GM18511 (cell line): ENCODE data around the gene PARS2.

Source experiments
- ATAC-seq: cut with Tn5 transposase; IDR thresholded peaks from one replicate; pipeline ENCODE4 v1.9.1; 2021; ENCODE audit warnings: mild to moderate bottlenecking, moderate library complexity; ENCODE audit not compliant: unreplicated experiment

PARS2 gene

DNA sequence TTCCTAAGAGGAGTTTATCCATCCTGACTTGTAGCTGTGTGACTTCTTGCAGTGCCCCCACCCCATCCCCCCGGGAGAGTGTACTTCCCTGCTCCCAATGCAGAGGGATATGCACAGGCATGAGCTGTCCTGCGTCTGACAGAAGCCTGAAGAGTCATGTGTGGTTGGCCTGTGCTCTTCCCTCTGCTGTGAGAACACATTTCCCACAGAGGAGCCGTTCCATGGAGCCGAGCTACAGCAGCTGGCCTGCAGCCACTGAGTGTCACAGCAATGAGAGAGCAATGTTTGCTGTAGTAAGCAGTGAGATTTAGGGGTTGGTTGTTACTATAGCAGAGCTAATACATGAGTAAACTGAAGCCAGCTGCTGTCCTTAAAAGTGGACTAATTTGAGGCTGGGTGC lies 22.0 kb downstream of the PARS2 start:
- ATAC-seq = no peak

DNA sequence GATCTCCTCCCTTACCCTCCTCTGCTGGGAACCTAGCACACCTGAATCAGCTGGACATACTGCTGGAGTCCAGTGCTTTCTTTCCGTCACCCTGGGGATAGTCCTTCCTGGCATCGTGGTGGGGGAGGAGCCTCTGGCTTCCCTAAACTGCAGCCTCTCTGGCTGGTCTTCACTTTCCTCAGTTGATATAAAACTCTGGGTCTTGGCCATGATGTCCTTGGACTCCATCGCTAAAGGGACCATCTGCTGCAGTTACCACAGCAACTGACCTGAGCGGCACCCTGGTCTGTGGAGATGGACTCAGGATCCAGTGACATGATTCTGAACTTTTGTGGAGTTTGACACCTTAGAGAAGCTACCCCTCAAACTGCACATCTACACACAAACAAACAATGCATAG lies 22.8 kb downstream of the PARS2 start:
- no peak for ATAC-seq

DNA sequence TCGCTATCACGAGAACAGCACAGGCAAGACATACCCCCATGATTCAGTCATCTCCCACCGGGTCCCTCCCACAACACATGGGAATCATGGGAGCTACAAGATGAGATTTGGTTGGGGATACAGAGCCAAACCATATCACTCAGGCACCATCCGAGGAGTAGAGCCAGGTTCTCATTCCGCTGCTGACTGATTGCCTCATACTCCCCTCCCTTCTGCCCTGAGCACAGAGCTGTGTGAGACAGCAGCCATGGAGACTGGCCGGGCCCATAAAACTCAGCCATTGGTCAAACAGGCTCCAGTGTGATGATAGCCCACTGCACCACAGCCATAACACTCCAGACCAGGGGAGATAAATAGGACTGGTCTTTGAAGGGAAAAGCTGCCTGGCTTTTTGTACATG lies 26.1 kb downstream of the PARS2 start:
- no peak for ATAC-seq

DNA sequence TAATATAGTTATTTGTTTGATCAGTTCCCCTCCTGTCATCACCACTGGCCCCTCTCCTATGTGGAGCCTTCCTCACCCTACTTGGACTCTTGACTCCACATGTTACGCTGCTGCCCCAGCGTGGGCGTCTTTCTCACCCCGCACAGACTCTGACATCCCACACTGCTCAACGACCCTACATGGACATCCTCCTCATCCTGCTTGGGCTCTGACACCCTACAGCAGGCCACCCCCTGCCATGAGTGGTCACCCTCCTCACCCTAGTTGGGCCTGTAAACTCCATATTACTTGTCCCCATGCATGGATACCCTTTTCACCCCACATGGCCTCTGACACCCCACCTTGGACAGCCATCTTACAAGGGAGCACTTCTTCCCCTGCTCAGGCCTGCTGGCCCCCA lies 27.6 kb downstream of the PARS2 start:
- no peak for ATAC-seq

DNA sequence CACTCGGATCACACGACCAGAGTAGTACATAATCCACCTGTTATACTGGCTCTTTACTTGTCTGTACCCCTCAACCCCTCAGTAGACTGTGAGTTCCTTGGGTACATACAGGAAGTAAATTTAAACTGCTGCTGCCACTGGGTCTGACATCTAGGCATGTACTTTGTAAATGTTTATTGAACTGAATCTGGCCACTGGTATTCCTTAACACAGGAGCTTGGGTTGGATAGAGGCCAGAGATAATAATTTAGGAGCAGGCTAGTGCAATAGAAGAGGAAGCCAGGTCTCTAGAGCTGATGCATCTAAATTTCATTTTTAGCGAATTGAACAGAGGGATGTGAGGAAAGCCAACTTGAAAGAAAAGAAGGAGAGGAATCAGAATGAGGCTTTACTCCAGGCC lies 36.3 kb downstream of the PARS2 start:
- no peak for ATAC-seq

DNA sequence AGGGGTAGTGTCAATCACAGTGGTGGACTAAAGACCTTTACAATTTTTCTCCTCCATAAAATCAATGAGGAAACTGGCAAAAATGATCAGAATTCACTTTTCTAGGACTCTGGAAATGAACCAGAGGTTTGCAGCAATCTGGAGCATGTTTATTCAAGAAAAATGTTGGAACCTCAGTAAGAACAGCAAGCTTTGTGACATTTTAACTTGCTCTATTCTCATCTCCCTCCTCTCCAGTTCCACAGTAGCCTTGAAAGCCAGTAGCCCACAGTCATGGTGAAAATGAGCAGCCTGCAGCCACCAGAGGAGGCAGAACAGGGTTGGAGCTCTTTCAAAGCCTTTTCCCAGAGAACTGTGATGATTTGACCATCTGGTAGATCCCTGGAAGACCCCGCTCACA lies 39.6 kb downstream of the PARS2 start:
- no peak for ATAC-seq

DNA sequence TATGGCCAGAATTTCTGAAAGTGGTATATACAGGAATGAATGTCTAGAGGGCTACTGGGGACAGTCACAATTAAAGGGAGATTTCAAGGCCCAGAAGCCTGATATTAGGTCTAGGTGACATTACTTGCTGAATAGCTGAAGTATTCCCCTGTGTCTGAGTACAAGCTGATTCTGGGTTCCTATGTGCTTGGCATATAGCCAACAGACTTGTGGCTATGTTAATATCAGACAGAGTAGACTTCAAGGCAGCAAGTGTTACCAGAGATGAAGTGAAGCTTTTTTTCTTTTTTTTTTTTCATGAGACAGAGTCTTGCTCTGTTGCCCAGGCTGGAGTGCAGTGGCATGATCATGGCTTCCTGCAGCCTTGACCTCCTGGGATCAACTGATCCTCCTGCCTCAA lies 40.3 kb downstream of the PARS2 start:
- no peak for ATAC-seq

DNA sequence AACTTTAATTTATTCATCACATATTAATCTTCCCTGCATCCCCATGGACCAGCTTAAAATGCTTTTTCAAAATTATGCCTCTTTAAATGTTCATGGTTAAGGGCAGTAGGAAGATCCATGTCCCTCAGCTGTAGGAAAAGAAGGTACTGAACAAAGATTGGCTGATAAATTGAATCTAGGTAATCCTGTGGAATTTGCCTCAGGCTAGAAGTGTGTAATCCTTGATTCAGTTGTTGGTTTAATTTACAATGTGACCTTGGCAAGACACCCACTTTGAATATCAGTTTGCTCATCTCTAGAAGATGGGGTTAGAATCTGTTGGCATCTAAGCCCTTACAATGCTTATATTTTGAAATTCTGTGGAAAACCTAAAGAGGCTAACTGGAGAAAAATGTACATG lies 42.6 kb downstream of the PARS2 start:
- ATAC-seq = no peak

DNA sequence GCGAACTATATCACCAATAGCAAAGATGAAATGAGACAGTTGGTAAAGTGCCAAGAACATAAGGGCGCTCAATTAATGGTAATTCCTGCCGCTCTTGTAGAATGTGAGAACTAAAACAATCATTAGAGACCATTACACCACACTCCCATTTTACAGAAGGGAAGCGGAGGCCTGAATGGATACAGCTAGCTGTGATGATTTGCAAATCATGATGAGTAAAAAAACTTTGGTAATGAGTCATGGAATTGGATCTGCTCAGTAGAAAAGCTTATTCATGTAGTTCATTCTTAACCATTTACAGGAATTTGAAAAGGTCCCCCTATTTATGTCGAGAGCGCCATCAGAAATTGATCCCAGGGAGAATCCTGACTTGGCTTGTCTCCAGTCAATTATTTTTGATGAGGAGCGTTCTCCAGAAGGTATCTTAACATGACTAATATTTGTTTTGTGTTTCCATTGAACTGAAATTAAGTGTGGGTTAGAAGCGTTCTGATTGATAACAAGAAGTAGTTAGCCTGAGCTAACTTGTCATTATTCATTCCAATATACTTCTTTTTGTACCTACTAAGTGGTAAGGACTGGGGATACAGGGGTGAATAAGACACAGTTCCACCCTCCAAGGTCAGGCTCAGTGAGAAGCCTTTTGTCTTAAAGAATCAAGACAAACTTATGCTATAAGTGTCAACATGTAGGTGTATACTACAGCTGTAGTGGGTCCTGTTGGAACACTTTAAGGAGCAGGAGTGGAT lies 47.9 kb downstream of the PARS2 start:
- no peak for ATAC-seq

DNA sequence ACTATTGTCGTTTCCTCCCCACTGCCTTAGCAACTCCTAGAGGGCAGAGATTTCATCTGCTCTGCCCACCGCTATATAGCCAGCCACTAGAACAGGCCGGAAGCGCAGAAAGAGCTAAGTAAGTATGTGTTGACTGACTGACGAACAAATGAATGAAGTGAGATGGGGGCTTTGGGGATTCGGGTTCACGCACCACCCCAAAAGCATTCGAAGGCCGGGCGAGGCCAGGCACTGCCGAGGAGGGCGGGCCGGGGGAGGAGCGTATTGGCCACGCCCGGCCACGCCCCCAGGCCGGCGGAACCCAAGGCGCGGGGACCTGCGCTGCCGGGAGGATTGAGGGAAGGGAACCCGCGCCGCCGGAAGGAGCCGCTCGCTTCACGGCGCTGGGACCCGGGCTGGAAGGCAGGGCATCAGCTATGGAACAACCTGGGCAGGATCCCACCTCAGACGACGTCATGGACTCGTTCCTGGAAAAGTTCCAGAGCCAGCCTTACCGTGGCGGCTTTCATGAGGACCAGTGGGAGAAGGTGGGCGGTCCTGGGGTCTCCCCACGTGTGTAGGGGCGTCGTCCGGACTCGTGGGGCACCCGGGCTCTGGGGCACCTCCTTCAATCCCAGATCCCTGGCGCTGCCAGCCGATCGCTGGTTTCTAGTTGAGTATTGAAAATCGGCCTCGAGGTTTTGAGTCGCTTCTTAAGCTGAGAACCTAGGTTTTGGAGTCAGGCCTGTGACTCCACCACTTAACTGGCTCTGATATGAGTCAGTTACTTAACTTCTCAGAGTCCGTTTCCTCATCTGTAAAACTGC lies 48.6 kb downstream of the PARS2 start, which contains the start of gene TTC4:
TTC4 (plus strand) TSS at position 369 of the 806 bp plus-strand sequence; CDS start at position 417, 48 bp downstream.
- ATAC-seq = peak; percentile 98

DNA sequence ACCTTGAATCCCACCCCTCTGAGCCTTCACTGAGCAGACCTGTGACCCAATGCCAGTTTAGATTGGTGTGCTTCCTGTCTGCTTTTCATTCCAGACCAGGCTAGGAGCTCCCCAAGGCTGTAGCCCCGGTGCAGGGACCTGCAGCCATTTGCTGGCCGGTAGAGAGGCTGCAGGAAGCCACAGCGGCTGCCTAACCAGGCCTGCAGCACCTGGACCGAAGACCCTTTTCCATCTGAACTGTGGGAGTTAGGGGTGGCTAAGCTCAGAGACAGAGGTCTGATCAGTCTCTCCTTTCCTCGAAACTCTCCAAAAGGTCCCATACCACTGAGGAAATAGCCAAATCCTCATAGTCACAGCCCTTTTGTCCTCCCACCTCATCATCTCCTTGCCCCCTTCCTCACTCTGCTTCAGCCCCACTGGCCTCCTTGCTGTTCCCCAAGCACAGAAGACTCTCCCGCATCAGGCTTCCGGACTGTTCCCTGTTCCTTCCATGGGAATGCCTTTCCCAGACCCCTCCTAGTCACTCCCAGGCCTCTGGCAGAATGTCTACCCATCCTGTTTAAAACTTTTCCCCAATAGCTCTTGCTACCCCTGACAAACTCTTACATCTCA lies 49.3 kb downstream of the PARS2 start:
- ATAC-seq = no peak

DNA sequence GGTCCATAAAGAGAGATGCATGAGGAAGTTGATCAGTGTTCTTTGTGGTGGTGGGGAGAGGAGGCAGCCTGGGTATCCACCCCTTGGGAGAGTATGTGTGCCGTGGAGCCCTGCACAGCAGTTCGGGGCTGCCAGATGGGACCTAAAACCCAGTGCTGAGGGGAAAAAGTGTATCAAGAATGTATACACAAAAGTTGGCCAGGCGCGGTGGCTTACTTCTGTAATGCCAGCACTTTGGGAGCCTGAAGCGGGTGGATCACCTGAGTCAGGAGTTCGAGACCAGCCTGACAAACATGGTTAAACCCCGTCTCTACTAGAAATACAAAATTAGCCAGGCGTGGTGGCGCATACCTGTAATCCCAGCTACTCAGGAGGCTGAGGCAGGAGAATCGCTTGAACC lies 52.8 kb downstream of the PARS2 start:
- no peak for ATAC-seq

DNA sequence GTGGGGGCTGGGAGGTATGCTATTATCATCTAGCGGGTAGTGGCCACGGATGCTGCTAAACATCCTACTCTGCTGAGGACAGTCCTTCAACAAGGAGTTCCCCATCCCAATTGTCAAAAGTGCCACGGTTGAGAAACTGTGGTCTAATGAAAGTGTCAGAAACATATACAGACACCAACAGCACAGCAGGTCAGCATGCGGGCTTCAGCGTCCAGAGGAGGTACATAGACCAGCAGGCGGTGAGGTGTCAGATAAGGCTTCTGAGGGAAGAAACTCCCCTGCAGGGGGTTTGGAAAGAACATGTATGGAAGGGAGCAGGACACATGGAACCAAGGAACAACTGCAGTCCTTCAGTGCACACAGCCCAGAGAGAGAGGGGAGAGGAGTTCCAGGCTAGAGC lies 53.5 kb downstream of the PARS2 start:
- no peak for ATAC-seq

DNA sequence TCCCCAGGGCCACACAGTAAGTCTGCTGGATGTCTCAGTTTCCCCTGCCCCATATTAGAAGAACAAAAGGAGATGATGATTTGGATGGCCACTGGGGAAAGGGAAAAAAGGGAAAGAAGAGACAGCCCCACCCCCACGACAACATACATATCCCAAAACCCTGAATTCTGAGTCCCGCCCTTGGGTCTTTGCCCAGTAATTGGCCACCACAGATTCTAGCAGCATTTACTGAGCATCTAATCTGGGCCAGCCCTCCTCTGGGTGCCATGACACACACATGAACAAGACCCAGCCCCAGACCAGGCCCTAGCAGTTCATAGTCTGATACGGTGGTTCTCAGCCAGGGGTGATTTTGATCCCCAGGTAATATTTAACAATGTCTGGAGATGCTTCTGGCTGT lies 53.9 kb downstream of the PARS2 start:
- ATAC-seq = no peak

DNA sequence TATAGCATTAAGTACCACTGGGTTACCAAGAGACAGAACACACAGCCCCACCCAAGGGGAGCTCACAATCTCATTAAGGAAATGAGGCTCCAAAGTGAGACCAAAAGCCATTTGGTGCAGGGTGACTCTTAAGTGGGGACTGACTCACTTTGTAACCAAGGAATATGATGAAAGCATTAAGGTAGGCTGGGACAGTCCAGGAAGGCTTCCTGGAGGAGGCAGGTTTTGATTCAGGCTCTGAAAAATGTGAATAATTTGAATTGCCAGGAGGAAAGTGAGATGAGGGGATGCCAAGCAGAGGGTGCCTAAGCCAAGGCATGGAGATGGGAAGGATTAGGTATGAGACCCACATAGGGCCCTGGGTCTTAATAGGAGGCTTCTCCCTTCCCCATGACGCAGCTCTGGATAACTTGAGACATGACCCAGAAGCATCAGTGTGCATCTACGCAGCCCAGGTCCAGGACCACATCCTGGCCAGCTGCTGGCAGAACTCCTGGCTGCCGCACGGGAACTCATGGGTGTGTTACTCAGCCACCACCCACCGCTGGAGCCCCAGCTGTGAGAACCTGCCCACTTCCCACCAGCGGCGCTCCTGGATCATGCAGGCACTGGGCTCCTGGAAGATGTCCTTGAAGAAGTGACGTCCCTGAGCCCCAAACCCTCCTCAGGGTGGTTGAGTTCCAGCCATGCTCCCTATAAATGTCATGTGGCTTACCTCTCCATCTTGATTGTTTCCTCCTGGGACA lies 54.6 kb downstream of the PARS2 start:
- ATAC-seq = no peak

DNA sequence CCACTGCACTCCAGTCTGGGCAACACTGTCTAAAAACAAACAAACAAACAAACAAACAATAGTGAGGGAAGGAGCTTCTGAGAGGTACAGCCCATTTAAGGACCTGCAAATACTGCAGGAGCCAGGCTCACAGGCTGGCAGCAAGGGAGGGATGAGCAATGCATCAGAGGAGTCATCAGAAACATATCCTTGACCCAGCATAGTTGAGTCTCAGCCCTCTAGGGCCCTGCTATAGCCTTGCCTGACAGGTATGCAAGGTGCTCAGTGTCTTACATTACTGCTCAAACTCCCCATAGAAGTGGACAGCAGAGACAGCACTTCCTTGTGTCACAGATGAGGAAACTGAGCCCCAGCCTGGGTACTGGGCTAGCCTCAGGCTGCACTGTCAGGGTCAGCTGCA lies 55.9 kb downstream of the PARS2 start:
- ATAC-seq = no peak
